H1 (cell line): ENCODE results near the gene POLL. TPM values are rescaled to one million over a fixed set of nuclear protein-coding genes. Genes with fewer than 3 reads are reported as not detected.

Experiments used
- CTCF ChIA-PET: fragments of 300-600 bp; sonication (Branson Sonifier 250); formaldehyde crosslinking; loops from one replicate; lab custom pipeline; 2021; ENCODE audit not compliant: partially characterized antibody; lab: Charles Lee
- POLR2A ChIA-PET: fragments of 300-600 bp; sonication (Branson Sonifier 250); formaldehyde crosslinking; loops from one replicate; lab custom pipeline; 2021; ENCODE audit warnings: inconsistent platforms; ENCODE audit not compliant: partially characterized antibody; lab: Charles Lee
- DNase-seq, 2 experiments: peaks; one replicate each; pipeline versions ENCODE4 v3.0.0 to v3.0.0-alpha.2; 2010 to 2022; ENCODE audit warnings: low spot score in 2 of 2, low read depth in 1 of 2, mixed read lengths in 1 of 2
- FAIRE-seq: peaks from 2 replicates; lab custom pipeline; 2011; peaks lifted over from hg19 to GRCh38; lab: Jason Lieb, UNC
- H2AFZ ChIP-seq: 2 replicates; pipeline ENCODE4 v1.8.1; 2012; ENCODE audit warnings: low read length, inconsistent platforms
- H2AK5ac ChIP-seq: 2 replicates; pipeline ENCODE4 v1.6.1; 2013; ENCODE audit warnings: low read depth, low read length
- H2BK120ac ChIP-seq: replicated peaks from 2 replicates; pipeline ENCODE3; 2013; ENCODE audit warnings: low read depth, low read length, inconsistent platforms
- H2BK12ac ChIP-seq: 2 replicates; pipeline ENCODE4 v1.6.1; 2013; ENCODE audit warnings: low read depth, low read length
- H2BK15ac ChIP-seq: 2 replicates; pipeline ENCODE4 v1.6.1; 2013; ENCODE audit warnings: low read length
- H2BK20ac ChIP-seq: 2 replicates; pipeline ENCODE4 v1.6.1; 2013; ENCODE audit warnings: low read length
- H2BK5ac ChIP-seq: 2 replicates; pipeline ENCODE4 v1.6.1; 2013; ENCODE audit warnings: low read depth, low read length
- H3K14ac ChIP-seq: 2 replicates; pipeline ENCODE4 v1.6.1; 2013; ENCODE audit warnings: inconsistent platforms; ENCODE audit not compliant: insufficient read length
- H3K18ac ChIP-seq: 2 replicates; pipeline ENCODE4 v1.6.1; 2013; ENCODE audit warnings: low read length; ENCODE audit errors: extremely low read depth
- H3K23ac ChIP-seq: 2 replicates; pipeline ENCODE4 v1.6.1; 2013; ENCODE audit warnings: inconsistent platforms; ENCODE audit not compliant: insufficient read length
- H3K23me2 ChIP-seq: 2 replicates; pipeline ENCODE4 v1.6.1; 2013; ENCODE audit warnings: low read depth, low read length
- H3K27ac ChIP-seq: 2 replicates; pipeline ENCODE4 v1.6.1; 2011; ENCODE audit warnings: low read depth, low read length, inconsistent platforms
- H3K27me3 ChIP-seq, 4 experiments: replicated peaks in 1 of 4; 1 replicate in 1 of 4; 2 replicates in 3 of 4; pipeline versions ENCODE4 v1.6.1 to v1.8.1; 2011 to 2013; ENCODE audit warnings: low read length in 3 of 4, mild to moderate bottlenecking in 3 of 4, inconsistent platforms in 2 of 4, mixed read lengths in 2 of 4, moderate library complexity in 1 of 4; ENCODE audit not compliant: control insufficient read depth in 3 of 4, insufficient read depth in 3 of 4; ENCODE audit errors: extremely low read depth in 1 of 4
- H3K36me3 ChIP-seq, 4 experiments: 2 replicates each; pipeline versions ENCODE4 v1.6.1 to v1.8.1; 2011 to 2013; ENCODE audit warnings: mild to moderate bottlenecking in 4 of 4, low read length in 3 of 4, moderate library complexity in 2 of 4, control low read depth in 1 of 4, inconsistent platforms in 1 of 4; ENCODE audit not compliant: insufficient read depth in 4 of 4, control insufficient read depth in 2 of 4
- H3K4ac ChIP-seq: replicated peaks from 2 replicates; pipeline ENCODE3; 2013; ENCODE audit warnings: low read length, low read depth, mixed read lengths, inconsistent platforms; ENCODE audit not compliant: insufficient read length
- H3K4me1 ChIP-seq, 4 experiments: replicated peaks in 1 of 4; 1 replicate in 1 of 4; 2 replicates in 3 of 4; pipeline versions ENCODE4 v1.6.1 to v1.8.1; 2011 to 2013; ENCODE audit warnings: low read length in 3 of 4, inconsistent platforms in 2 of 4, mixed read lengths in 1 of 4; ENCODE audit not compliant: insufficient read depth in 4 of 4, control insufficient read depth in 3 of 4
- H3K4me2 ChIP-seq, 2 experiments: 2 replicates each; pipeline versions ENCODE4 v1.6.1 to v1.8.1; 2011 to 2013; ENCODE audit warnings: low read depth in 2 of 2, low read length in 2 of 2, control low read depth in 1 of 2, inconsistent platforms in 1 of 2, mild to moderate bottlenecking in 1 of 2; ENCODE audit not compliant: insufficient read depth in 1 of 2
- H3K4me3 ChIP-seq, 4 experiments: fragments of 200-600, 300-600 bp in 1 of 4; sonication (generic), shearing (Covaris generic), sonication (Bioruptor Twin) in 1 of 4; 2 replicates each; pipeline versions ENCODE4 v1.5.1 to v1.8.1; 2011 to 2016; ENCODE audit warnings: low read length in 4 of 4, low read depth in 3 of 4, control low read depth in 2 of 4, inconsistent platforms in 2 of 4, mild to moderate bottlenecking in 2 of 4, mixed read lengths in 1 of 4, moderate library complexity in 1 of 4; ENCODE audit not compliant: insufficient read depth in 2 of 4; ENCODE audit errors: extremely low read depth in 1 of 4
- H3K56ac ChIP-seq: replicated peaks from 2 replicates; pipeline ENCODE3; 2013; ENCODE audit warnings: low read depth, mild to moderate bottlenecking, mixed read lengths, low read length, inconsistent platforms; ENCODE audit not compliant: insufficient read length
- H3K79me1 ChIP-seq: 2 replicates; pipeline ENCODE4 v1.6.1; 2013; ENCODE audit warnings: low read depth, low read length, control low read depth
- H3K79me2 ChIP-seq, 2 experiments: 2 replicates each; pipeline versions ENCODE4 v1.6.1 to v1.8.1; 2012 to 2013; ENCODE audit warnings: low read length in 2 of 2, mild to moderate bottlenecking in 2 of 2, inconsistent platforms in 1 of 2; ENCODE audit not compliant: insufficient read depth in 2 of 2, control insufficient read depth in 1 of 2
- H3K9ac ChIP-seq, 4 experiments: replicated peaks in 1 of 4; 1 replicate in 1 of 4; 2 replicates in 3 of 4; pipeline versions ENCODE4 v1.6.1 to v1.8.1; 2011 to 2013; ENCODE audit warnings: low read depth in 3 of 4, low read length in 3 of 4, control low read depth in 2 of 4, mild to moderate bottlenecking in 2 of 4, moderate library complexity in 2 of 4, inconsistent platforms in 1 of 4; ENCODE audit errors: extremely low read depth in 1 of 4
- H3K9me3 ChIP-seq, 2 experiments: 2 replicates each; pipeline versions ENCODE4 v1.6.1 to v1.8.1; 2012 to 2013; ENCODE audit warnings: mild to moderate bottlenecking in 2 of 2, moderate library complexity in 2 of 2, control low read depth in 1 of 2, inconsistent platforms in 1 of 2, low read depth in 1 of 2, low read length in 1 of 2, mixed read lengths in 1 of 2; ENCODE audit not compliant: insufficient read depth in 2 of 2
- H4K20me1 ChIP-seq, 2 experiments: replicated peaks in 1 of 2; 2 replicates each; pipeline versions ENCODE3 to v1.8.1; 2011 to 2013; ENCODE audit warnings: inconsistent platforms in 2 of 2, low read length in 2 of 2, mild to moderate bottlenecking in 1 of 2; ENCODE audit not compliant: insufficient read depth in 2 of 2, control insufficient read depth in 1 of 2
- H4K5ac ChIP-seq: 2 replicates; pipeline ENCODE4 v1.6.1; 2013; ENCODE audit warnings: low read length, low read depth, mixed read lengths, inconsistent platforms; ENCODE audit not compliant: insufficient read length
- H4K8ac ChIP-seq: 2 replicates; pipeline ENCODE4 v1.8.0; 2013; ENCODE audit warnings: mild to moderate bottlenecking, moderate library complexity, low read length, inconsistent platforms; ENCODE audit not compliant: insufficient read depth; ENCODE audit errors: extremely low read depth
- H4K91ac ChIP-seq: replicated peaks from 2 replicates; pipeline ENCODE3; 2013; ENCODE audit warnings: low read length, mixed read lengths, inconsistent platforms; ENCODE audit not compliant: insufficient read length
- PHF8 ChIP-seq: fragments of 200-600 bp; sonication (generic); conservative IDR thresholded peaks from 2 replicates; pipeline ENCODE4 v1.7.1; 2012; ENCODE audit warnings: low read depth, mild to moderate bottlenecking, inconsistent platforms, low read length, moderate library complexity
- WGBS, 2 experiments: shearing (Covaris generic) in 1 of 2; methylation state at CpG; one replicate each; pipeline versions ENCODE4 v1.1.6 to v1.1.7; 2013 to 2015; ENCODE audit warnings: low lambda C conversion rate in 2 of 2, mixed read lengths in 2 of 2, inconsistent platforms in 1 of 2, low coverage in 1 of 2, missing lambda C conversion rate in 1 of 2; ENCODE audit not compliant: insufficient replicate concordance in 2 of 2, insufficient coverage in 1 of 2, insufficient read length in 1 of 2; ENCODE audit errors: extremely low coverage in 1 of 2, missing lambda C conversion rate in 1 of 2; 5-methylcytosine and 5-hydroxymethylcytosine counted together
- polyA plus RNA-seq, 7 experiments: library from polyadenylated mRNA; depleted of rRNA in 3 of 7; stranded (reverse) in 5 of 7; unstranded in 2 of 7; fragments of >200 nt in 5 of 7; fragments of 200-250 nt in 2 of 7; gene quantifications; 1 replicate in 5 of 7; 2 replicates in 1 of 7; 4 replicates in 1 of 7; pipeline versions ENCODE4 v1.2.1 to v1.2.3, GENCODE V29; 2011 to 2013; ENCODE audit warnings: missing spikeins in 2 of 7, mixed read lengths in 2 of 7
- total RNA-seq: library from RNA; stranded (reverse); fragmentation: NEBNext Ultra II Directional; extraction: Animal tissue kit (Norgen Biotek cat#: 25700); gene quantifications from 2 replicates; pipeline ENCODE4 v1.2.1, GENCODE V29; 2021
- TF ChIP-seq, protein P1 (sequence below), 3 experiments: IDR thresholded peaks; 1 replicate in 2 of 3; 2 replicates in 1 of 3; pipeline versions ENCODE4 v1.5.1 to v1.6.1; 2011; ENCODE audit warnings: low read length in 3 of 3, mild to moderate bottlenecking in 3 of 3, inconsistent platforms in 2 of 3, low read depth in 1 of 3, moderate library complexity in 1 of 3; ENCODE audit not compliant: insufficient read depth in 1 of 3; ENCODE audit errors: control extremely low read depth in 1 of 3
- TF ChIP-seq, protein P2 (sequence below): IDR thresholded peaks from 2 replicates; pipeline ENCODE4 v1.6.1; 2012; ENCODE audit warnings: low read length, inconsistent platforms

The POLL gene
- total and polyA plus RNA-seq, 2 of the 8 experiments (the other 6 are each of a cell fraction or from before 2014, with no cell fraction given) = 26.1 to 45.9 TPM

DNA sequence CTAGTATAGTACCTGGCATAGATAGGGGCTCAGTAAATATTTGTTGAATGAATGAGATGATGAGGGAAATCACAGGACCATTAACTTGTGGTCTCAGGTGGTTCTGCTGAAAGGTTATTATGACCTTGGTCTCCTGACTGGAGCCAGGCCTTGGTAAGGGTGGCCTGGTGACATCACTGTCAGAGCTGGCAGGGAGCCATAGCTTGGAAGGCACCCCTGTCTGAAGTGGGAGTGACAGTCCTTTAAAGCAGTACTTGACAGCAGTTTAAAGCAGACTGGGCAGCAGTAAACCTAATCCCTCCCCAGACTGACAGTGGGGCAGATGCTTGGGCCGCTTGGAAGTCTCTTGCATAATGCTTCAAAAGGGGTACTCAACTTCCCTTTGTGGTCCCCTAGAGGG lies 13.5 kb upstream of the POLL start:
- H2BK120ac ChIP-seq = no peak overlapping the region
- no peak overlapping the region for H4K5ac ChIP-seq
- no peak overlapping the region for H2BK15ac ChIP-seq
- no peaks in the 10 kb centered on the region for H4K20me1 ChIP-seq
- no peak overlapping the region for H3K56ac ChIP-seq
- H3K18ac ChIP-seq = no peak overlapping the region
- no peak for TF ChIP-seq PHF8
- TF ChIP-seq, protein P1, sequence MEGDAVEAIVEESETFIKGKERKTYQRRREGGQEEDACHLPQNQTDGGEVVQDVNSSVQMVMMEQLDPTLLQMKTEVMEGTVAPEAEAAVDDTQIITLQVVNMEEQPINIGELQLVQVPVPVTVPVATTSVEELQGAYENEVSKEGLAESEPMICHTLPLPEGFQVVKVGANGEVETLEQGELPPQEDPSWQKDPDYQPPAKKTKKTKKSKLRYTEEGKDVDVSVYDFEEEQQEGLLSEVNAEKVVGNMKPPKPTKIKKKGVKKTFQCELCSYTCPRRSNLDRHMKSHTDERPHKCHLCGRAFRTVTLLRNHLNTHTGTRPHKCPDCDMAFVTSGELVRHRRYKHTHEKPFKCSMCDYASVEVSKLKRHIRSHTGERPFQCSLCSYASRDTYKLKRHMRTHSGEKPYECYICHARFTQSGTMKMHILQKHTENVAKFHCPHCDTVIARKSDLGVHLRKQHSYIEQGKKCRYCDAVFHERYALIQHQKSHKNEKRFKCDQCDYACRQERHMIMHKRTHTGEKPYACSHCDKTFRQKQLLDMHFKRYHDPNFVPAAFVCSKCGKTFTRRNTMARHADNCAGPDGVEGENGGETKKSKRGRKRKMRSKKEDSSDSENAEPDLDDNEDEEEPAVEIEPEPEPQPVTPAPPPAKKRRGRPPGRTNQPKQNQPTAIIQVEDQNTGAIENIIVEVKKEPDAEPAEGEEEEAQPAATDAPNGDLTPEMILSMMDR (IDR thresholded peaks at IDR 0.05; ENCODE audit: control extremely low read depth in 1 of 3, insufficient read depth in 1 of 3, low read depth in 1 of 3, low read length in 3 of 3) = no peak
- TF ChIP-seq, protein P2, sequence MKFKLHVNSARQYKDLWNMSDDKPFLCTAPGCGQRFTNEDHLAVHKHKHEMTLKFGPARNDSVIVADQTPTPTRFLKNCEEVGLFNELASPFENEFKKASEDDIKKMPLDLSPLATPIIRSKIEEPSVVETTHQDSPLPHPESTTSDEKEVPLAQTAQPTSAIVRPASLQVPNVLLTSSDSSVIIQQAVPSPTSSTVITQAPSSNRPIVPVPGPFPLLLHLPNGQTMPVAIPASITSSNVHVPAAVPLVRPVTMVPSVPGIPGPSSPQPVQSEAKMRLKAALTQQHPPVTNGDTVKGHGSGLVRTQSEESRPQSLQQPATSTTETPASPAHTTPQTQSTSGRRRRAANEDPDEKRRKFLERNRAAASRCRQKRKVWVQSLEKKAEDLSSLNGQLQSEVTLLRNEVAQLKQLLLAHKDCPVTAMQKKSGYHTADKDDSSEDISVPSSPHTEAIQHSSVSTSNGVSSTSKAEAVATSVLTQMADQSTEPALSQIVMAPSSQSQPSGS = no peak
- H3K4me1 ChIP-seq = peaks cover 0 to 1% (median 0%) of the 10 kb centered on the region in 4 experiments; a peak in 2 of 7 replicates
- no peaks in the 10 kb centered on the region for H3K36me3 ChIP-seq
- H3K23ac ChIP-seq = no peak overlapping the region
- WGBS, 2 experiments = 86% methylated on average over 1 of the region's 1 CpG; no CpG with 5 or more reads in 1 of the 2 experiments
- no peaks in the 10 kb centered on the region for H3K9me3 ChIP-seq
- no peak overlapping the region for H2BK12ac ChIP-seq
- H3K27ac ChIP-seq = no peak overlapping the region
- no peak overlapping the region for H3K4me2 ChIP-seq
- no peak overlapping the region for H4K91ac ChIP-seq
- no peak overlapping the region for H3K4me3 ChIP-seq
- H2BK20ac ChIP-seq = no peak overlapping the region
- no peak overlapping the region for H3K14ac ChIP-seq
- FAIRE-seq (no peak), DNase-seq (no peak)
- no peak overlapping the region for H2AFZ ChIP-seq
- ChIA-PET POLR2A (interaction anchor here (0.6 to 1.3 kb wide), 3 partner anchors 30 to 181 kb away, joined by 3 to 5 read pairs (median 4); partner anchors contain the start of gene NPM3), CTCF (interaction anchor here (0.6 to 17.3 kb wide), 25 partner anchors 9 to 232 kb away, joined by 3 to 246 read pairs (median 7); partner anchors contain the start of genes DPCD, NPM3 and POLL)
- no peak overlapping the region for H2BK5ac ChIP-seq
- H3K79me2 ChIP-seq = no peaks in the 10 kb centered on the region
- no peak overlapping the region for H3K4ac ChIP-seq
- H4K8ac ChIP-seq = no peak overlapping the region
- no peaks in the 10 kb centered on the region for H3K27me3 ChIP-seq
- H3K79me1 ChIP-seq = no peaks in the 10 kb centered on the region
- no peak overlapping the region for H3K9ac ChIP-seq
- H2AK5ac ChIP-seq = no peak overlapping the region
- no peaks in the 10 kb centered on the region for H3K23me2 ChIP-seq
